WTC11 (cell line): ENCODE results near the gene TTC21A.

Experiments
- FOXJ3 ChIP-seq: sonication (generic); formaldehyde crosslinking; IDR thresholded peaks from 2 replicates; pipeline ENCODE4 v1.9.0; 2021; ENCODE audit warnings: missing genetic modification reagents, mild to moderate bottlenecking, borderline replicate concordance
- FOXK1 ChIP-seq: sonication (generic); formaldehyde crosslinking; IDR thresholded peaks from 2 replicates; pipeline ENCODE4 v1.8.0; 2022; ENCODE audit warnings: mild to moderate bottlenecking, moderate library complexity, missing genetic modification reagents
- NFE2L1 ChIP-seq: sonication (generic); formaldehyde crosslinking; IDR thresholded peaks from 2 replicates; pipeline ENCODE4 v1.8.1; 2023; ENCODE audit warnings: missing genetic modification reagents
- TF ChIP-seq, protein P1 (sequence below): fragments of 200-600 bp; IDR thresholded peaks from 2 replicates; pipeline ENCODE4 v1.8.0; 2022; ENCODE audit warnings: antibody characterized with exemption
- TF ChIP-seq, protein P2 (sequence below): sonication (generic); formaldehyde crosslinking; IDR thresholded peaks from 2 replicates; pipeline ENCODE4 v1.8.1; 2022; ENCODE audit warnings: mild to moderate bottlenecking, moderate library complexity, missing genetic modification reagents

DNA sequence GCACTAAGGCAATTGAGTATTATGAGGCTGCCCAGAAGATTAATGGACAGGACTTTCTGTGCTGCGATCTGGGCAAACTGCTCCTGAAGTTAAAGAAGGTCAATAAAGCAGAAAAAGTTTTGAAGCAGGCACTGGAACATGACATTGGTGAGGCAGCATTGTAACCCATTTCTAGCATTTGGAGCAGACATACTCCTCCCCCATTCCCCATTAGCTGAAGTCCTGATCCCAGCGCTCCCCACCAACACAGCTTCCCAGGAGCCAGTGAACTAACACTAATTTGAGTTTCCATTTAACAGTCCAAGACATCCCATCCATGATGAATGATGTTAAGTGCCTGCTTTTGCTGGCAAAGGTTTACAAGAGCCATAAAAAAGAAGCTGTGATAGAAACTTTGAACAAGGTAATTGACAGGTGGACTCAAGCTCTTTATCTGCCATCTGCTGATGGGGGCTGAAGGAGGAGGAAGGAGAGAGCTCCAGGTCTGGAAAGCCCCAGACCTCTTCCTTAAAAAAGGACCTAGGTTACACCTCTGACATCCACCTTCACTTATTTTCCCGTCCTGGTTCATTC, 23.3 kb downstream of the TTC21A start:
- TF ChIP-seq, protein P1, sequence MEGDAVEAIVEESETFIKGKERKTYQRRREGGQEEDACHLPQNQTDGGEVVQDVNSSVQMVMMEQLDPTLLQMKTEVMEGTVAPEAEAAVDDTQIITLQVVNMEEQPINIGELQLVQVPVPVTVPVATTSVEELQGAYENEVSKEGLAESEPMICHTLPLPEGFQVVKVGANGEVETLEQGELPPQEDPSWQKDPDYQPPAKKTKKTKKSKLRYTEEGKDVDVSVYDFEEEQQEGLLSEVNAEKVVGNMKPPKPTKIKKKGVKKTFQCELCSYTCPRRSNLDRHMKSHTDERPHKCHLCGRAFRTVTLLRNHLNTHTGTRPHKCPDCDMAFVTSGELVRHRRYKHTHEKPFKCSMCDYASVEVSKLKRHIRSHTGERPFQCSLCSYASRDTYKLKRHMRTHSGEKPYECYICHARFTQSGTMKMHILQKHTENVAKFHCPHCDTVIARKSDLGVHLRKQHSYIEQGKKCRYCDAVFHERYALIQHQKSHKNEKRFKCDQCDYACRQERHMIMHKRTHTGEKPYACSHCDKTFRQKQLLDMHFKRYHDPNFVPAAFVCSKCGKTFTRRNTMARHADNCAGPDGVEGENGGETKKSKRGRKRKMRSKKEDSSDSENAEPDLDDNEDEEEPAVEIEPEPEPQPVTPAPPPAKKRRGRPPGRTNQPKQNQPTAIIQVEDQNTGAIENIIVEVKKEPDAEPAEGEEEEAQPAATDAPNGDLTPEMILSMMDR, result no peak
- TF ChIP-seq FOXJ3 (CRISPR knock-in tag) (no peak), FOXK1 (CRISPR knock-in tag) (no peak), NFE2L1 (CRISPR knock-in tag) (no peak)
- TF ChIP-seq, protein P2, sequence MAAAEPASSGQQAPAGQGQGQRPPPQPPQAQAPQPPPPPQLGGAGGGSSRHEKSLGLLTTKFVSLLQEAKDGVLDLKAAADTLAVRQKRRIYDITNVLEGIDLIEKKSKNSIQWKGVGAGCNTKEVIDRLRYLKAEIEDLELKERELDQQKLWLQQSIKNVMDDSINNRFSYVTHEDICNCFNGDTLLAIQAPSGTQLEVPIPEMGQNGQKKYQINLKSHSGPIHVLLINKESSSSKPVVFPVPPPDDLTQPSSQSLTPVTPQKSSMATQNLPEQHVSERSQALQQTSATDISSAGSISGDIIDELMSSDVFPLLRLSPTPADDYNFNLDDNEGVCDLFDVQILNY, result no peak
